SH-SY5Y (cell line): ENCODE measurements around the gene RCAN2.

ENCODE experiments used
- GATA2 ChIP-seq: IDR thresholded peaks from 2 replicates; pipeline ENCODE4 v1.6.1; 2011; ENCODE audit warnings: mild to moderate bottlenecking, low read depth, low read length
- GATA3 ChIP-seq: IDR thresholded peaks from 2 replicates; pipeline ENCODE4 v1.6.1; 2011; ENCODE audit warnings: low read depth, mild to moderate bottlenecking, low read length, moderate library complexity

Gene RCAN2

GRCh38 chr6:46469021-46469420, 22.2 kb downstream of the RCAN2 start:
- no peak for TF ChIP-seq GATA3
- no peak for TF ChIP-seq GATA2

GRCh38 chr6:46468403-46469010, 22.7 kb downstream of the RCAN2 start:
- TF ChIP-seq GATA3 (no peak), GATA2 (no peak)

- TF ChIP-seq GATA2 (no peak), GATA3 (no peak)
Observed at GRCh38 chr6:46466570-46466969, 24.7 kb downstream of the RCAN2 start.

GRCh38 chr6:46465294-46466165, 25.7 kb downstream of the RCAN2 start:
- TF ChIP-seq GATA2 (no peak), GATA3 (no peak)

- no peak for TF ChIP-seq GATA2
- TF ChIP-seq GATA3, result no peak
Observed at GRCh38 chr6:46456297-46456696, 35.0 kb downstream of the RCAN2 start.

DNA sequence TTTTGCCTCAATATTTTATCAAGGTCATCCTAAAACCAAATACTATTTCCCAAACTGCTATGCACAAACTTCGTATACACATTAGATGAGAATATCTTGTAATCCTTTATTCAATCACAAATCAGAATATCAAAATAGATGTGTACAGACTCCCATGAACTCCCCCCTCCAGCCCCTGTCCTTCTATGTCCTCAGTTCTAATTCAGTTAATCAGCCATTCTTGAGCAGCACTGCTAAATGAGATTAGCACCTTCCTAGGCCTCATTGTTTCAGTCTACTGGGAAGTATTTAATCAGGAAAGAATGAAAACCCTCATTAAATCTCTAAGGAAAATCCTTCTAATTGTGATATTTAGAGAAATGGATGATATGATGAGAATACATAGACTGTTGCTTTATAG, 36.6 kb downstream of the RCAN2 start:
- no peak for TF ChIP-seq GATA2
- TF ChIP-seq GATA3, result no peak

DNA sequence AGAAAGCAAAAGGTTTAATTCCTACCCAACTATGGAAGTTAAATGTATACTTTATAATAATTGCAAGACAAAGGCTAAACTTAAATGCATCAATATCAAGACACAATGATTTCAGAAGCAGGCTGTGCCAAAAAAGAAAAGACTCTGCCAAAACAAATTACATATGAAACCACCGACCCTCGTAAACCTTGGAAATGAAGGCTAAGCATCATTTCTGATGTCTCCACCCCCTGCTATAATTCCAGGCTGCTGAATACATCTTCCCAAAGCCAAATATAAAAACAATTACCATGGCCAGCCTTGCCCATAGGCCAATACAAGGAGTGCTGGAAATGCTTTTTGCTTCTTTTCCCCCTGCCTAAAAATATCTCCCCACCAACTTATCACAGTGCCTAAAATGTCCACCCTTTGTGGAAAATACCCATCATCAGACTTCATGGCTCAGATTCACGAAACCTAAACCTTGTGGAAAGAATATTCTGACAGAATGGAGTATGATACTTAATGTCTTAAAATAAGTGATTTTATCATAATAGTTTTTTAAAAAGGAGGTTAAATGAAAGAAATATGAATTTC, 37.4 kb downstream of the RCAN2 start:
- TF ChIP-seq GATA3 (no peak), GATA2 (no peak)

DNA sequence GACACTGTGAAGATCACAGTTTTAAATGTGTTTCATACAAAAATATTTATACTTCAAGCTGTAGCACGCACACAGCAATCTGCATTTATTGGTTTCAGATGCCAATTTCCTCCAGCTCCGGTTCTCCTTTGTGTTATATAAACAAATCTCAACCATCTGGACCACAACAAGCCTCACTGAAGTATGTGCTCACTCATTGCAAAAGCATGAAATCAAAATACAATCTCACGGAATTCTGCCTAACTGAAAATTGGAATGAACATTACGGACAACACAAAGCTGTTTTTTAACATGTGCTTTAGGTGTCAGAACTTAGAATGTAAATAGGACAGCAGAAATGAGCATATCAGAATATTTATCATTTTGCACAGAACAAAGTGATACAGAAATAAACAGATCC, 38.0 kb downstream of the RCAN2 start:
- TF ChIP-seq GATA2 (no peak), GATA3 (no peak)

GRCh38 chr6:46452312-46452917, 38.8 kb downstream of the RCAN2 start:
- no peak for TF ChIP-seq GATA2
- TF ChIP-seq GATA3, result no peak

DNA sequence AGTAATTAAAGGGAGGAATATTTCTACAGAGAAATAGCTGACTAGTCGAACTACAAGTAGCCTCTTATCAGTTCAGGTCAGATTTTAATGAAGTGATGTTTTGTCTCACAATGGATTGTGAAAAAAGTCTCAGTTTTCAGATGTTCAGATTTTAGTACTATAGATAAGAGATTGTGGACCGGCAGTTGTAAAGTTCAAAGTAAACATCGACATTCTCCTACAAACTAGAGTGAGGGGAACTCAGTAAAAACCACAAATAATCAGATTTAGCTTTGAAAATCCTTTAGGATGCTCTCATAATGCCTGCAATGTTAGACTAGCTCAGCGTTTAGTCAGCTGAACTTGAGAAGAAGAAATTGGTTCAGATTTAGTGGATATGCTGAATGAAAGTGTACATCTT, 39.9 kb downstream of the RCAN2 start:
- TF ChIP-seq GATA2 (no peak), GATA3 (no peak)

GRCh38 chr6:46444772-46445454, 46.3 kb downstream of the RCAN2 start:
- TF ChIP-seq GATA3 (no peak), GATA2 (no peak)

DNA sequence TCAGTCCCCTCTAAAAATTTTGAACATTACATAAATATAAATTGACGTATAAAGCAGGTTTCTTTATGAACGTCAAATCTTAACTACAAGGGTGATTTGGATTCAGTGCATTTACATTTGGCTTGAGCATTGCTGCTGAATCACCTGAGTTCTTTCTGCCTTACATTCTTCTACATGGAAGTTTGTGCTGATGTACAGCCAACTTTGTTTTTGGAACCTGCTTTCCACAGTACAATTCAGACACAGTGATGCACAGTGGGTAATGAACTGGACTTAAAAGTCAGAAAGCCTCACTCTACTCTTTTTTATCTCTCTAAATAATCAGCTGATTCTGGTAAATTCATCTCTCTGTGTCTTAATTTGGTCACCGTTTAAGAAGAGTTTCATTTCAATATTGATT, 47.6 kb downstream of the RCAN2 start:
- TF ChIP-seq GATA3 (no peak), GATA2 (no peak)

GRCh38 chr6:46440641-46441040, 50.6 kb downstream of the RCAN2 start:
- TF ChIP-seq GATA2, result no peak
- TF ChIP-seq GATA3, result no peak

DNA sequence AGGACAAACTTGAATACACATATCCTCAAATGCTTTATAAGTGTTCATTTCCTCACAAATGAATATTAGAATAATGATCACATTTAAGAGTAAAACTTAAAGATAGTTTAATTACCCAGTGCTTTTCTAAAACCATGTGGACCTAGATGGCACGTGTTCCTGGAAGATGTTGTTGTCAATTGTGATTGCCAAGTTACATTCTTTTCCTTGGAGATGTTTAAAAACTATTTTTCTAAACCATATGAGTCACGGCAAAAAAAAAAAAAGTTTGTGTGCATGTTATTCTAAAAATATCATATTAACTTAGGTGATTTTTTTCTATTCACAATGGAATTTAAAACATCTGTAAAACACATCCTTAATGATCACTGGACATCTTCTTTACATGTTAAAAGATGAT, 51.1 kb downstream of the RCAN2 start:
- TF ChIP-seq GATA3, result no peak
- no peak for TF ChIP-seq GATA2

- TF ChIP-seq GATA3 (no peak), GATA2 (no peak)
Observed at GRCh38 chr6:46438245-46438644, 53.0 kb downstream of the RCAN2 start.
